Naive thymus-derived CD4-positive, alpha-beta T cell (primary cell): ENCODE data around the gene ARHGAP10. TPM values are rescaled to one million over a fixed set of nuclear protein-coding genes. Genes with fewer than 3 reads are reported as not detected.

Experiments
- ATAC-seq: fragments of 150-1000 bp; cut with Tn5 transposase; 2 replicates; pipeline ENCODE4 v1.10.0; 2021; ENCODE audit warnings: mild to moderate bottlenecking, moderate library complexity
- CTCF ChIA-PET: fragments of 350-600 bp; sonication (Branson Sonifier 250); formaldehyde crosslinking; loops from one replicate; lab custom pipeline; 2021; ENCODE audit warnings: antibody characterized with exemption; lab: Charles Lee
- POLR2A ChIA-PET: fragments of 350-600 bp; sonication (Branson Sonifier 250); formaldehyde crosslinking; loops from one replicate; lab custom pipeline; 2021; ENCODE audit warnings: antibody characterized with exemption, inconsistent platforms; lab: Charles Lee
- DNase-seq, 9 donors: peaks; one replicate each; pipeline versions ENCODE4 v3.0.0 to v3.0.0-alpha.2; 2020 to 2022; ENCODE audit warnings: mixed read lengths in 1 of 9
- H3K27ac ChIP-seq: one replicate; pipeline ENCODE4 v1.7.0; 2013; ENCODE audit warnings: mild to moderate bottlenecking, low read depth, low read length, moderate library complexity
- H3K27me3 ChIP-seq, 2 donors: one replicate each; pipeline ENCODE4 v1.7.0; 2013; ENCODE audit warnings: low read length in 2 of 2, mild to moderate bottlenecking in 2 of 2, moderate library complexity in 2 of 2; ENCODE audit not compliant: control insufficient read depth in 2 of 2, insufficient read depth in 2 of 2
- H3K36me3 ChIP-seq, 3 experiments: 1 replicate in 2 of 3; 2 replicates in 1 of 3; pipeline ENCODE4 v1.7.0; 2013; ENCODE audit warnings: low read length in 3 of 3, mild to moderate bottlenecking in 3 of 3, moderate library complexity in 1 of 3; ENCODE audit not compliant: insufficient read depth in 3 of 3, control insufficient read depth in 2 of 3
- H3K4me1 ChIP-seq, 2 donors: one replicate each; pipeline ENCODE4 v1.7.0; 2013; ENCODE audit warnings: low read length in 2 of 2, mild to moderate bottlenecking in 2 of 2, moderate library complexity in 1 of 2; ENCODE audit not compliant: control insufficient read depth in 2 of 2, insufficient read depth in 2 of 2
- H3K4me3 ChIP-seq: 2 replicates; pipeline ENCODE4 v1.7.0; 2013; ENCODE audit warnings: mild to moderate bottlenecking, low read length
- H3K9me3 ChIP-seq, 3 experiments: 1 replicate in 2 of 3; 2 replicates in 1 of 3; pipeline ENCODE4 v1.7.0; 2013; ENCODE audit warnings: low read length in 3 of 3; ENCODE audit not compliant: control insufficient read depth in 2 of 3
- H3K27ac Mint-ChIP-seq, 9 donors: one replicate each; pipeline ENCODE4 v1.8.0; 2020 to 2022; ENCODE audit warnings: mixed read lengths in 9 of 9, mild to moderate bottlenecking in 8 of 9, moderate library complexity in 5 of 9, inconsistent platforms in 2 of 9
- H3K27me3 Mint-ChIP-seq, 5 donors: one replicate each; pipeline ENCODE4 v1.8.0; 2021 to 2022; ENCODE audit warnings: mixed read lengths in 5 of 5, mild to moderate bottlenecking in 1 of 5
- H3K36me3 Mint-ChIP-seq, 5 donors: one replicate each; pipeline ENCODE4 v1.8.0; 2020 to 2022; ENCODE audit warnings: mixed read lengths in 5 of 5, mild to moderate bottlenecking in 3 of 5, inconsistent platforms in 1 of 5
- H3K4me1 Mint-ChIP-seq, 7 donors: one replicate each; pipeline ENCODE4 v1.8.0; 2020 to 2022; ENCODE audit warnings: mixed read lengths in 7 of 7, mild to moderate bottlenecking in 3 of 7, inconsistent platforms in 1 of 7
- H3K4me3 Mint-ChIP-seq, 10 donors: one replicate each; pipeline ENCODE4 v1.8.0; 2020 to 2022; ENCODE audit warnings: mild to moderate bottlenecking in 10 of 10, mixed read lengths in 10 of 10, moderate library complexity in 6 of 10, inconsistent platforms in 2 of 10
- H3K9me3 Mint-ChIP-seq, 11 donors: one replicate each; pipeline ENCODE4 v1.8.0; 2020 to 2022; ENCODE audit warnings: mixed read lengths in 11 of 11, mild to moderate bottlenecking in 4 of 11, inconsistent platforms in 1 of 11, moderate library complexity in 1 of 11
- intact Hi-C, 2 donors: fragments of 100-400 bp; cut with micrococcal nuclease; formaldehyde crosslinking; loops; one replicate each; pipeline ENCODE4 v1.15.1; 2023
- polyA plus RNA-seq, 2 donors: library from polyadenylated mRNA; unstranded; fragments of 300-500 nt; fragmentation: Illumina TruSeq; gene quantifications; one replicate each; pipeline ENCODE4 v1.2.3, GENCODE V29; 2021
- total RNA-seq, 6 experiments: library from RNA in 5 of 6; stranded (reverse) in 5 of 6; gene quantifications; 1 replicate in 5 of 6; 2 replicates in 1 of 6; pipeline ENCODE4 v1.2.3 and lab custom pipeline; 2021 to 2026

The ARHGAP10 gene
- total and polyA plus RNA-seq, 7 experiments from 2014 or later: 1.9 to 8.5 (median 3.0) TPM

- H3K9me3 ChIP-seq: no peaks in the 10 kb centered on the region
- no peak for ATAC-seq
- H3K27me3 ChIP-seq: no peaks in the 10 kb centered on the region
- no peaks in the 10 kb centered on the region for H3K4me1 Mint-ChIP-seq
- no peaks in the 10 kb centered on the region for H3K4me1 ChIP-seq
- CTCF ChIA-PET: no interaction called here
- H3K4me3 ChIP-seq: no peak overlapping the region
- peaks cover 0 to 17% (median 0%) of the 10 kb centered on the region in 5 donors for H3K36me3 Mint-ChIP-seq
- intact Hi-C loops: loop anchor here in 1 of 2 donors (10.0 kb wide), 1 partner anchor 1340 kb away; no protein-coding TSS in a partner anchor
- no peak overlapping the region for H3K27ac ChIP-seq
- no peaks in the 10 kb centered on the region for H3K27me3 Mint-ChIP-seq
- no peaks in the 10 kb centered on the region for H3K36me3 ChIP-seq
- no peaks in the 10 kb centered on the region for H3K9me3 Mint-ChIP-seq
- peak in 1 of 9 donors; percentile 10 for DNase-seq
- POLR2A ChIA-PET: no interaction called here
- H3K27ac Mint-ChIP-seq: no peak overlapping the region
- no peak overlapping the region for H3K4me3 Mint-ChIP-seq
Measured at GRCh38 chr4:147924604-147925412, 192.9 kb downstream of the ARHGAP10 start.

- ChIA-PET POLR2A (no interaction called here), CTCF (no interaction called here)
- DNase-seq (no peak), ATAC-seq (no peak)
- Mint-ChIP-seq H3K36me3 (peaks cover 0 to 15% (median 5%) of the 10 kb centered on the region in 5 donors), H3K27ac (no peak overlapping the region), H3K4me1 (no peaks in the 10 kb centered on the region), H3K9me3 (no peaks in the 10 kb centered on the region), H3K4me3 (no peak overlapping the region), H3K27me3 (no peaks in the 10 kb centered on the region)
- H3K9me3 ChIP-seq: no peaks in the 10 kb centered on the region
- H3K4me1 ChIP-seq: no peaks in the 10 kb centered on the region
- no peaks in the 10 kb centered on the region for H3K36me3 ChIP-seq
- intact Hi-C loops: loop anchor here in 1 of 2 donors (10.0 kb wide), 1 partner anchor 1337 kb away; no protein-coding TSS in a partner anchor
- H3K27me3 ChIP-seq: no peaks in the 10 kb centered on the region
- no peak overlapping the region for H3K4me3 ChIP-seq
- H3K27ac ChIP-seq: no peak overlapping the region
Measured at GRCh38 chr4:147927377-147928137, 195.7 kb downstream of the ARHGAP10 start.

- no peak overlapping the region for H3K27ac ChIP-seq
- DNase-seq: no peak
- ChIA-PET POLR2A (no interaction called here), CTCF (no interaction called here)
- intact Hi-C loops: loop anchor here in 1 of 2 donors (10.0 kb wide), 1 partner anchor 1336 kb away; no protein-coding TSS in a partner anchor
- no peaks in the 10 kb centered on the region for H3K9me3 Mint-ChIP-seq
- H3K4me1 ChIP-seq: no peaks in the 10 kb centered on the region
- H3K4me1 Mint-ChIP-seq: no peaks in the 10 kb centered on the region
- no peak overlapping the region for H3K4me3 Mint-ChIP-seq
- peaks cover 0 to 11% (median 5%) of the 10 kb centered on the region in 5 donors for H3K36me3 Mint-ChIP-seq
- H3K27ac Mint-ChIP-seq: no peak overlapping the region
- H3K9me3 ChIP-seq: no peaks in the 10 kb centered on the region
- no peaks in the 10 kb centered on the region for H3K27me3 ChIP-seq
- H3K27me3 Mint-ChIP-seq: no peaks in the 10 kb centered on the region
- ATAC-seq: no peak
- H3K4me3 ChIP-seq: no peak overlapping the region
- H3K36me3 ChIP-seq: no peaks in the 10 kb centered on the region
Measured at GRCh38 chr4:147928400-147928799, 196.5 kb downstream of the ARHGAP10 start.

- DNase-seq: no peak
- ATAC-seq: no peak
- intact Hi-C loops: loop anchor here in 1 of 2 donors (10.0 kb wide), 1 partner anchor 1335 kb away; no protein-coding TSS in a partner anchor
- no peak overlapping the region for H3K27ac ChIP-seq
- no peak overlapping the region for H3K27ac Mint-ChIP-seq
- H3K4me3 Mint-ChIP-seq: no peak overlapping the region
- H3K27me3 Mint-ChIP-seq: no peaks in the 10 kb centered on the region
- H3K9me3 ChIP-seq: no peaks in the 10 kb centered on the region
- no peaks in the 10 kb centered on the region for H3K36me3 ChIP-seq
- peaks cover 0 to 11% (median 5%) of the 10 kb centered on the region in 5 donors for H3K36me3 Mint-ChIP-seq
- no peak overlapping the region for H3K4me3 ChIP-seq
- no peaks in the 10 kb centered on the region for H3K4me1 Mint-ChIP-seq
- H3K9me3 Mint-ChIP-seq: no peaks in the 10 kb centered on the region
- ChIA-PET POLR2A (interaction anchor here (1.3 kb wide), 1 partner anchor 210 kb away, joined by 3 read pairs; no protein-coding TSS in a partner anchor), CTCF (no interaction called here)
- H3K4me1 ChIP-seq: no peaks in the 10 kb centered on the region
- no peaks in the 10 kb centered on the region for H3K27me3 ChIP-seq
Measured at GRCh38 chr4:147929746-147930145, 197.9 kb downstream of the ARHGAP10 start.

GRCh38 chr4:147933316-147933715 lies 201.4 kb downstream of the ARHGAP10 start:
- no peaks in the 10 kb centered on the region for H3K27me3 Mint-ChIP-seq
- ATAC-seq: peak; percentile 40
- no peak overlapping the region for H3K4me3 ChIP-seq
- POLR2A ChIA-PET: no interaction called here
- no peaks in the 10 kb centered on the region for H3K9me3 Mint-ChIP-seq
- intact Hi-C loops: no loop called here
- H3K36me3 Mint-ChIP-seq: peaks cover 0 to 11% (median 5%) of the 10 kb centered on the region in 5 donors
- no peaks in the 10 kb centered on the region for H3K27me3 ChIP-seq
- H3K36me3 ChIP-seq: no peaks in the 10 kb centered on the region
- H3K27ac ChIP-seq: no peak overlapping the region
- CTCF ChIA-PET: no interaction called here
- no peak for DNase-seq
- H3K9me3 ChIP-seq: no peaks in the 10 kb centered on the region
- no peaks in the 10 kb centered on the region for H3K4me1 ChIP-seq
- no peak overlapping the region for H3K27ac Mint-ChIP-seq
- no peaks in the 10 kb centered on the region for H3K4me1 Mint-ChIP-seq
- no peak overlapping the region for H3K4me3 Mint-ChIP-seq

- POLR2A ChIA-PET: no interaction called here
- CTCF ChIA-PET: no interaction called here
- Mint-ChIP-seq H3K27me3 (no peaks in the 10 kb centered on the region), H3K4me3 (no peak overlapping the region), H3K27ac (no peak overlapping the region), H3K4me1 (no peaks in the 10 kb centered on the region), H3K9me3 (no peaks in the 10 kb centered on the region), H3K36me3 (peaks cover 0 to 11% (median 5%) of the 10 kb centered on the region in 5 donors)
- H3K9me3 ChIP-seq: no peaks in the 10 kb centered on the region
- no peak overlapping the region for H3K27ac ChIP-seq
- DNase-seq (no peak), ATAC-seq (no peak)
- H3K36me3 ChIP-seq: no peaks in the 10 kb centered on the region
- H3K27me3 ChIP-seq: no peaks in the 10 kb centered on the region
- no peak overlapping the region for H3K4me3 ChIP-seq
- intact Hi-C loops: no loop called here
- H3K4me1 ChIP-seq: no peaks in the 10 kb centered on the region
Measured at GRCh38 chr4:147933779-147934178, 201.9 kb downstream of the ARHGAP10 start.
